ENCODE measurements around the gene KRTAP5-5.
"Not testable (repeated sequence)": the region's sequence is repeated elsewhere in the genome, so short reads cannot be mapped to it uniquely, and the experiment has no call there.

KRTAP5-5 gene

DNA sequence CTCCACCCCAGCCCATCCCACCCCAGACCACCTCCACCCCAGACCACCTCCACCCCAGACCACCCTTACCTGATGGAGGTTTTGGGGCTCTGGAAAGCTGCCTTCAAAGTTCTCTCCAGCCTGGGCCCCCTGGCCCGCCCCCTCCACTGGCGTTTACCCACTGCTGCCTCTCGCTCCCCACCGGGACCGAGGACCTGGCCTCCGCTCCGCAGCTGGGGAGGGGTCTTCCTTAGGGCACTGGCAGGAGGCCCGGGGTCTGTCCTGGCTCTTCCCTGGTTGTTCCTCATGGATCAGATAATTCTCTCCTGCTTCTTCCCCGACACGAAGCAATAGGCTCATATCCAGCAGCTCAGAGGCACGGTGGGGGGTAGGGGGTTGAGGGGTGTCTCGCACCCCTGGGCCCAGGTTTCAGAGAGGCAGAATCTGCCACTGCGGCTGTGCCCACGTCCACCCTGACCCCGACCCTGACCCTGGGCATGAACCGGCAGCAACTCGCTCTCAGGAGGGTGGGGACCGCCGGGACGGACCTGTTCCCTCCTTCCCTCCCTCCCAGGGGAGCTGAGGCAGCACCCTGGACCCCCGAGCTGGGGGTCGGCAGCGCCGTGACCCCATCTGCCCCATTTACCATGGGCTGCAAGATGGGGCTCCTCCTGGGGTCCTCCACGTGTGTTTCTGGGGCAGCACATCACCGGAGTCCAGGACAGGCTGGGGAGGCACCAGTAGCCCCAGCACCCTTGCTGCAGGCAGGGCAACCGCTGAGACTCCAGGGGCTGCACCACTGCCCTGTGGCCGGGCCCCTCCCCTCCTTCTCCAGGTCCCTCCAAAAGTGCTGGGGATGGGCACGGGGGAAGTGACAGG, 12.9 kb downstream of the KRTAP5-5 start:
- DNase-seq (ENCODE audit: low spot score), result no peak

DNA sequence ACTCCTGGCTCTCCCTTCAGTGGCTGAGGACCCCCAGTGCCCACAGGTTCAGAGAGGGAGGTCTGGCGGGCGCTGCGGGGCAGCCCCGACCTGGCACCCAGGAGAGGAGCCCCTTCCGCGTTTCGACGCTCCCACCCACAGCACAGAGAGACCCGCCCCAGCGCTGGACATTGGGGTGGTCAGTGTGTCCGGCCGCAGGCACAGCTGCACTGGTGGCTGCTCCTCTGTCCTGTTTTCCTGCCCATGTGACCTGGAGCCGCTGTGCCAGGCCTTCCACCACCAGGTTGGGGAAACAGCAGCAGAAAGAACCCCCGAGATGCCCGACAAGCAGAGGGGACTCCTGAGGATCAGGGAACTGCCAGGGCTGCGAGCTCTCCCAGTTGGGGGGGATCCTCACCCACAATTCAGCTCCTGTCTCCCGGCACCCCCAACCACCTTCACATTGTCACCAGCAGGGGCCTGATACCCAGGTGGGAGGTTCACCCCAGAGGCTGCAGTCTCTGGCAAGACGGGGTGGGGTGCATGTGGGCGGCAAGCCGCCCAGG, 13.6 kb downstream of the KRTAP5-5 start:
- no peak for DNase-seq (ENCODE audit: low spot score)

DNA sequence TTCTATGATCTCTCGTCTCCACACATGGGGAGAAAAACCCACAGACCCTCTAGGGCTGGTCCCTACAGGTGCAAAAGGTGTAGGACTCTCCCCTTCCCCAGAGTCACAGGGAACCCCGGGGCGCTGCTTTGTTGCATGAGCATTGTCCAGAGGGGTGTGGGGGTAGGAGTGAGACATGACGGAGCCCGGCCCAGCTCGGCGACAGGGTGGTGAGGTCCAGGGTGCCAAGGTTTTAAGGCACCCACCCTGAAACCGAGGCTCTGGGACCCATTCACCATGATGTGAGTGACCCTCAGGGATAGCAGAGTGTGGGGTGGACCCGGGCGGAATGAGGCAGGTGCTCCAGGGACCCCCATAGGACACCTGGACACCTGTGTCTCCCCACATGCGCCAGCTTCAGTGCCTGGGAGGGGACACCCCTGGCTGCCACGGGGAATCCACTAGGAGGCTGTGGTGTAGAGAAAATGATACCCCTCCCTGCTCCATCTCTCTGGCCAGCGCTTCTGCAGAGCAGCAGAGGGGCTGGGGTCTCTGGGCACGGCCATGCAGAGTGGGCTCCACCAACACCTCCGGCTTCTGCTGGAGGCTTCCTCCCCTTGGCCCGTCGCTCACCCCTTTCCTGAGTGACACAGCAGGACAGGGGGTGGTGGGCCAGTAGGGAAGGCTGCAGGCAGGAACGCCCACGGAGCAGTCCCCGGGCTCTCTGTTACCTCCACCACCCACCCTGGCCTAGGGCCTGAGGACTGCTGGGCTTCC, 15.2 kb downstream of the KRTAP5-5 start:
- DNase-seq (ENCODE audit: low spot score), result no peak

DNA sequence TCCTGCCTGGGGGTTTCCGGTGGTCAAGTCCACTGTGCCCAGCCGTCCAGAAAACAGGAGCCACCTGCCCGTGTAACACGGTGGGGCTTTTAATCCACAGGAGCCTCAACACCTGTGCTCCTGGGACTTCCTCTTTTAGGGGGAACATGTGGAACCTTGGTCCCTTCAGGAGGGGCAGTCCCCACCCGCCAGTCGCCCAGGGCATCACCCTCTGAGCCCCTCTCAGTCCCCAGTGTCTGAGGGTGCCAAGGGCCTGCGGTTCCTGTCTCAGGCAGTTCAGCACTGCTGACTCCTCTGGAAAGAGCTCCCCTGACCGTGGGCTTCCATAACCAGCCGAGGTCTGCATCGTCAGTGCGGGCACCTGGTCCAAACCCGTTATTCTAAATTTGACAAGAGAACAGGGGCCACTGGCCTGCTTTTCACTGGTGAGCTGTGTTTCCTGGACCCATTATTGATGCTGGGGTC, 15.8 kb downstream of the KRTAP5-5 start:
- DNase-seq (ENCODE audit: low spot score), result no peak

DNA sequence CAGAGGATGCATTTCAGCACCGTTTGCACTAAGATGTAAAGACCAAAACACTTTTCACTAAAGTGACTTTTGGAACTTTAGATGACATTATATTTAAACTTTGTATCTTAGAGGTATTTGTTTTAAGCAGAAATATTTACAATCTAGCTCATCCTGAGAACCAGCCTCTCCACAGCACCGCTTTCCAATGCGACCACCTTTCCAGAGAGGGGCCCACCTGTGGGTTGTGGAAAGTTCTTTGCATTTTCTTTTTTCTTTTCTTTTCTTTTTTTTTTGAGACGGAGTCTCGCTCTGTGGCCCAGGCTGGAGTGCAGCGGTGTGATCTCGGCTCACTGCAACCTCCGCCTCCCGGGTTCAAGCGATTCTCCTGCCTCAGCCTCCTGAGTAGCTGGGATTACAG, 17.0 kb downstream of the KRTAP5-5 start:
- not testable (repeated sequence) for DNase-seq (ENCODE audit: low spot score)

DNA sequence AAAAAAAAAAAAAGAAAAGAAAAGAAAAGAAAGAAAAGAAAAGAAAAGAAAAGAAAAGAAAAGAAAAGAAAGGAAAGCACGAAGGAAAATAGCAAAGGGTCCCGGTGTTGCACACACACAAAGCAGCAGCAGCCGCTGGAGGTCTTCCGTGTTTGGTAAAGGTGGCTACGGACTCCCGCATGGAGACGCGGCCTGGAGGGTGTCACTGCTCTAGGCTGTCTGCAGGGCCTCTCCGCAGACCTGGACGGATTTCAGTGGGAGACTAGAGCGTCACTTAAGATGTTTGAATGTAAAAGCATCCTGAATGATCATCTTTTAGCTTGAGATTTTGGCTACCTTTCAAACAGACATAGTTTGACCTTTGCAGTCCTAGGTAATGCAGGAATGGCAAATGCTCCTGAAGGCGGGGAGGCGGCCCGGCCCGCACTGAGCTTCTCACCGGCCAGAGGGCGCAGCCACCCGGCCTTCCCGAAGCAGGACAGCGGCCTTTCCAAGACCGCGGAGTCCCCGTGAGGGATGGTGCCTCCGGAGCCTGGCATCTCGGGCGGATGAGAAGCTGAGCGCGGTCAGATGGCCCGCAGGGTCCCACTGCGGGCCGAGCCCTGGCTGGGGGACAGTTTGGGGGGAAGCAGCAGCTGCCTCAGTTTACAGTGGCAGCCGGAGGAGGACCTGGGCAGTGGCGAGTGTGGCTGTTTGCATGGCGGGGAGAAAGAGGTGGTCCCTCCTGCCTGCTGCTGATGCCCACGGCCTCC, 18.5 kb downstream of the KRTAP5-5 start:
- no peak for DNase-seq (ENCODE audit: low spot score)

DNA sequence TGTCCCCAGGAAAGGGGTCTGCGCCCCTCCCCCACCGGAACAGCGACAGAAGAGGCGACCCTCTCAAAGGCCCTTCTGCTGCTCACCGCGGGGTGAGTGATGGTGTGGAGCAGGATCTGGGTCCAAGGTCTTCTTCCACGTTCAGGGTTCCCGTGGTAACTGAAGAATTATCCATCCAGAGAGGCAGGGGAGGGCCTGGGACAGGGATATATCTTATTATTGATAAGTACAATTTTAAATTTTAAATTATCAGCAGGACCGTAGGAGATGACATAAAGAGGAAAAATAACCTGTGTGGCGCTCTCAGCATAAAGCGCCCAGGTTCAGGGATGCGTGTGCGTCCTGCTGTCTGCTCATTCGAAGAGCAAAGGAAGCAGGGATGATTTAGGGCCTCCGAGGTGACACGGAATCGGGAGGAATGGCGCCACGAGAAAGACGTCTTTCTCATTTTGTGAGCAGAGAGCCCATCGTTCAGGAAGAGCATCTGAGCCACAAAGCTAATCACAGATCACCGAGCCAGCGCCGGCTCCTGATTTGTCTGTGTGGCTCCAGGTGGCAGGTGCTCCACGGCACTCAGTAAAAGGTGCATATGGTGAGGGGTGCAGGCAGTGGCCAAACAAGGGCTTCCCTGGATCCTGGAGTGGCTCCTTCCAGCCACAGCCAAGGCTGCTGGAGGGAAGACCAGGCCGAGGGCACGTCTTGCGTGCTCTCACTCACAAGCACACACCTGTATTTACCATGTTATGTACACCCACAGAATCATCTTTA, 19.3 kb downstream of the KRTAP5-5 start:
- no peak for DNase-seq (ENCODE audit: low spot score)

DNA sequence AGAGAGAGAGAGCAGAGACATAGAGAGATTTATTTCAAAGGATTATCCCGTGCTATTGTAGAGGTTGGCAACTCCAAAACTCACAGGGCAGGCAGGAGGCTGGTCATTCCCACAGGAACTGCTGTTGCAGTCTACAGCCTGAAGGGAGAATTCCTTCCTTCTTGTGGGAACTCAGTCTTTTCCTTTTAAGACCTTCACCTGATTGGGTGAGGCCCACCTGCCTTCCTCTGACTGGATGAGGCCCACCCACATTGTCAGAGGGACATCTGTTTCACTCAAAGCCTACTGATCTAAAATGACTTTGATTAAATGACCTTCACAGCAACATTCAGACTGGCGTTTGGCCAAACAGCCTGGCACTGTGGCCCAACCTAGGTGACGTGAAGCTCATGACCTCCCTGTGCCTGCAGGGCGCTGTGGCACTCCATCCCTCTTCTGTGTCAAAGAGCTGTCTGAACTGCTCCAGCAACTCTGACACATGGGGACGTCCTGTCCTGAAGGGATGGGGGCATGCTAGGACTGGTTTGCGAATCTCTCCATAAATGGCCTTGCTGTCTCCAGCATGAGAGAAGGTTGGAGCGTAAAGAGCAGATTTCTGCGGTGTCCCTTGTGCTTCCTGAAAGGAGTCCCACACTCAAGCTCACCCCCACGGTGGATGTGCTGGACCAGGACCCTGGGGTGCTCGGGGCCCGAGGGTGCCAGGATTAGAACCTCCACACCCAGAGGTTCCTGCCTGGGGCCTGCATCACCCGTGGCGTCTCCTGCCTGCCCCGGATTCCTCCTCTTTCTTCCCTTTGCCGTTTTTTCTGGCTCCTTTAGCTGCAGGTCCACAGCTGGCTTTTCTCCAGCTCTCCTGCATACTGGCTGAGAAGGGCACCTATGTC, 20.7 kb downstream of the KRTAP5-5 start:
- no peak for DNase-seq (ENCODE audit: low spot score)

DNA sequence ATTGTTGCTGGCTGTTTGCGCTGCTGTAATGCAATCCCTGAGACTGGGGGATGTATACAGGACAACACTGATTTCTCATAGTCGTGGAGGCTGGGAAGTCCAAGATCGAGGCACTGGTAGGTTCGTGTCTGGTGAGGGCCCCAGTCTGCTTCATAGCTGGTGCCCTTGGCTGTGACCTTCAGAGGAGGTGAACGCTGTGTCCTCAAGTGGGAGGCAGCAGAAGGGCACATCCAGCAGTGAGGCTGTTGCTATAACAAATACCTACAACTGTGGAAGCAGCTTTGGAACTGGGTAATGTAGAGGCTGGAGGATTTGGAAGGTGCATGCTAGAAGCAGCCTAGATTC, 21.3 kb downstream of the KRTAP5-5 start:
- DNase-seq (ENCODE audit: low spot score), result no peak

DNA sequence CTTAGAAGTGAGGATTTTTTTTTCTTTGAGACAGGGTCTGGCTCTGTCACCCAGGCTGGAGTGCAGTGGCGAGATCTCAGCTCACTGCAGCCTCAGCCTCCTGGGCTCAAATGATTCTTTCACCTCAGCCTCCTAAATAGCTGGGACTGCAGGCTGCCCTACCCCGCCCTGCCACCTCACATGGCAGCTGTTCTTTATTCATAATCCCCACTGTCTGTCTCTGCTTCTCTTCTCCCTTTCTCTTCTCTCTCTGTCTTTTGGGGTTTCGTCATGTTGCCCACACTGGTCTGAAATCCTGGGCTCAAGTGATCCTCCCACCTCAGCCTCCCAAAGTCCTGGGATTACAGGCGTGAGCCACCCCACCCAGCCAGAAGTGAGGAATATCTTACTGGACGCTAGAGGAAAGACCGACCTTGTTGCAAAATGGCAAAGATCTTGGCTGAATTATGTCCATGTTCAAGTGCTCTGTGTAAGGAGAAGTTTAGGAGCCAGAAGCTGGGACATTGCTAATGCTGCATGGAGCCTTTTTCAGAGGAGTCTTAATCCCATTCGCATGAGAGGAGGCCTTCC, 21.9 kb downstream of the KRTAP5-5 start:
- no peak for DNase-seq (ENCODE audit: low spot score)

DNA sequence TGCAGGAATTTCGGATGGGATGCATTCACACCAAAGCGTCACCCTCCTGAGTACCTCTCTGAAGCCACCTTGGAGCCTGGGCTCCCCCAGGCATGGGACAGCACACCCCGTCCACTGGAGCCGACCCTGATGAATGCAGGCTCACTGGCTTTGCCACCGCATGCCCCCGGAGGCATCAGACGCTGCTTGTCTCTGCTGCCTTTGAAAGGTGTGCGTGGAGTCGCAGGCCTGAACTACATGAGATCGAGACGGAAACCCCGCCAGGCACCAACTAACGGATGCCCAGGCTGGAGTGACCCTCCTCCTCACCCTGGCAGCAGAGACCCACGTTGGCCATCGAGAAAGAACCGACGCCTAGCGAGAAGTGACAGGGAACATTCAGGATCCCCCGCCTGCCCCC, 22.5 kb downstream of the KRTAP5-5 start:
- no peak for DNase-seq (ENCODE audit: low spot score)

DNA sequence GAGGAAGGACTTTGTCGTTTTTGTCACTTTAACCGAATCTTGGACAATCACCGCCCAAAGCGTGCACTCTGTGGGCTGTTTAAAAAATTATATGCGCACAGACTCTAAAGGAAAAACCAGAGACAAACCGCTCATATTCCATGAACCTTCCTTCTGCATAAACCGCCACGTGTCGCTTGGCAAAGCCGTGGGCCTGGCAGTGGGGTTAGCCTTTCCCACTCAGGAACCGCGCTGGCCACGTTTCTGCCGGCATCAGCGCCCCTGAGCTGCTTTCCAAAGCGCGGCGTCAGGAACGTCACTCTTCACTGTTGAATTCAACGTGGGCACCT, 22.8 kb downstream of the KRTAP5-5 start:
- no peak for DNase-seq (ENCODE audit: low spot score)

DNA sequence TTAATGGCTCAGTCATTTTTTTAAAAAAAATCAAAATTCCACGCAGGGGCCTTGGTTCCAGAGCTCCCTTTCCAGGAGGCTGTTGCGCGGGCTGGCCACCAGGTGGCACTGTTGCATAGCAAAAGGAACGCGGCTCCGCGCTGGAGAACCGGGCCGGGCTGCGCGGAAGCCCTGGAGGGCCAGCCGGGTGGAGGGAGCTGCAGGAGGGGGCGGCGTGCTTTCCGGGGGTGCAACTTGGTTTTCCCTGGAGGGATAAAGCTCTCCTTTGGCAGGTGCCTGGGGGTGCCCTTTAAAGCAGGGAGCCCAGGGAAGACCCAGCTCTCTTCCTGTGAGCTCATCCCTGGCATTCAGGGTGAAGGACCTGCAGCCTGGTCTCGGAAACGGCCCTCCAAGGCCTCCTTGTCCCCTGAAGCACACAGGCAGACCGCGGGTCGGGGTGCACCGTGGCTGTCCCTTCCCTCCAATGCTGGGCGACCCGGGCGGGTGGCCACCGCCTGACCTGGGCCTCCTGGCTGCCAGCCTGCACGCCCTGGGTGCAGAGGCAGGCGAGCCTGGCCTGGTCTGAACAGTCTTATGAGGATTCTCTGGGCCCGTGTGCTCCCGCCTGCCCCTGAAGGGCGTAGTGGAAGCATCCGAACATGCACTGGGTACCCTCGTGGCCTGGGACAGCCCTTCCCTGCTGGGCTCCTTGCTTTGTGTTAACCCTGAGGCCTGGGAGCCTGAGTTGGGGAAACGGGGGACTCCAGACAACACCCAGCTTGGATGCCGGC, 23.4 kb downstream of the KRTAP5-5 start:
- DNase-seq (ENCODE audit: low spot score), result peak; percentile 69

DNA sequence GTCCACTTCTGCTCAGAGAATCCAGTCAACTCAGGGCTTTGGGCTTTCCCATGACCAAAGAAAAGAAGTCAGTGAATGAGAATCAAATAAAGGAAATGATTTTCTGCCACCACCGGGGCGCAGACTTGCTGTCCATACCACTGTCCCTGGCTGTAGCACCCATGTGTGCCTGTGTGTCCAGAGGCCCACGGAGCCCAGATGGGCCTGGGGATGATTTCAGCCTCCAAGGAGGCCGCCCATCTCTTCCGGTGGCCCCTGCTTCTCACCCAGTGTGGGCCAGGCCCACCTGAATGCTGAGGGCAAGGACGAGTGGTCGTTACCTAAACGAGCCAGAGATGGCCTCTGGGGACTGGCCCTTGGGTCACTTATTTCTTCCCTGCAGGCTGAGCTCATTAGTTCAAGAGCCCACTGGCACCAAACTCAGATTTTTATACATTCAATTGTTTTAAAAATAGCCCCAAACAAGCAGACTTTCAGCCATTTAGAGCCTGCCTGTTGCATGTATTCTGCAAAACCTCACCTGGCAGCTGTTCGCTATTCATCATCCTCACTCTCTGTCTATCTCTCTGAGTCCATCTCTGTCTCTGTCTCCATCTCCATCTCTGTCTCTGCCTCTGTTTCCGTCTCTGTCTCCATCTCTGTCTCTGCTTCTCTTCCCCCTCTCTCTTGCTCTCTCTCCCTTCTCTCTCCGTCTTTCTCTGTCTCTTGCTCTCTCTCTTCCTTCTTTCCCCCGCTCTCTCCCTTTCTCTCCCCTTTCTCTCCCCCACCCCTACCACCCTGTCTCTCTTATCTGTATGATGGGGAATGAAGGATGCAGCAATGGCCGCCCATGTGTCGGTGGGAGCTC, 24.2 kb downstream of the KRTAP5-5 start:
- DNase-seq (ENCODE audit: low spot score), result no peak

DNA sequence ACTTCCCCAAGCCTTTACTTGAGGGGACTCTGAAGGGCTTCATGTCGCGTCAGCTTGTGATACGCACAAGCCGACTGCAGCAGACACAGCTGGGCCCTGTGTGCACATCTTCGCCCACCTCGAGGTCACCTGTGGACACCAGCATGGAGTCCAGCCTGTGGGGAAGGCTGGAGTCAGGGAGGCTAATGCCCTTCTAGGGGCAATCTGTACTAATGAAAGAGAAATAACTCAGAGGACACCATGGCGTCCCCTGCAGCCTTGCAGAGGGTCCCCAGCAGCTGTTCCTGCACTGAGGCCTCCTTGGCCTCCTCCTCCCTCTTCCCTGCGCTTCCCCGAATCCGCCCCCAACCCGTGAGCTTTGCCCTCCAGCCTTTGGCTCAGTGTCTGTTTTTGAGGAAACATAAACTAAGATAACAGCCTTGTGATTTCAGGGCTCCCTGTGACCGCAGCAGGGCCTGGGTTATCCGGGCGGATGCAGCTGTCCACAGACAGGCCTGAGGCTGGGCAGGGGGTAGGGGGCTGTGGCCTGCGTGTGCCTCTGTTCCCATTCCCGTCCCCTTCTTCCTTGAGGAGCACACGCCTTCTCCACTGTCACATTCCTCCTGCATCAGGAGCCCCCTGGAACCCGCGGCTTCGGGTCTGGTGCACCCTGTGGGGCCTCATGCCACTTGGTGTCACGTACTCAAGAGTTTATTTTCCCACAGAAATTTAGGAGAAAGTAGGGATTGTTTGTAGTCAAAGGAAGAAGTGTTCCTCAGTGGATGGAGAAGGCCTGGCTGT, 25.0 kb downstream of the KRTAP5-5 start:
- DNase-seq (ENCODE audit: low spot score), result no peak

DNA sequence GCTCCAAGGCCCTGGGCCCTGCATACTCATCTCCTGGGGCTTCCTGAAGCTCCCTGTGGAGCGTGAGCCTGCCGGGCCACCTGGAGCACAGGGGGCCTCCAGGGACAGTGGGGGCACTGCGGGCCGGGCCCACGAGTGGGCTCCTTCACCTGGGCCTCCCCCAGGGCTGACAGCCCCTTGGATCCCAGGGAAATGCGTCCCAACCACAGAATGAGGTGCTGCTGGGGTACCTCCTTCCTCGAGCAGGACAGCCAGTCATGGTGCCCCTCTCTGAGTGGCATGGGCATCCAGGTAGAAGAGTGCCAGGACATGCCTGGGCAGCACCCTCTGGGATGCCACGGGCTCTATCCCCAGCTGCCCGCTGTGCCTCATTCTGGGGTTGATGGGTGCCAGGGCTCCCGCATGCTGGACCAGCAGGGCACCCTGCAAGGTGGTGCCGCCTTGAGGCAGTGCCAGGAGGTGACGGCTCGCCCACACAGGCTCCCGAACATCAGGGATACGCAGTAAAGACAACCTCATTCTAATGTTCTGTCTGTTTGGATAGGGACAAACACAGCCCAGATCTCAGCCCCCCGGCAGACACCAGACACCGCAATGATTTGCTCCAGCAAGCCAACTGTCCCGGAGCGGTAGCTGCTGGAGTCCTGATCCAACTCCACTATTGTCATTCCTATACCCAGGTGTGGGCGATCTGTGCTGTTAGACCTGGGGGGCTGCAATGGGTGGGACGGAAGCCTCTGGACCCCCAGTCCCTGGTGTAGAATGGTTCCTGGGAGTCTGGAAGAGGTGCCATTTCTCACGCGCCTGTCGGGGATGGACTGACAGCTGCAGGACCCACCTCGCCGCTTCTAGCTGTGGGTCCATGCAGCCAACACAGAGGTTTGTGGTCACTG, 25.8 kb downstream of the KRTAP5-5 start:
- no peak for DNase-seq (ENCODE audit: low spot score)

DNA sequence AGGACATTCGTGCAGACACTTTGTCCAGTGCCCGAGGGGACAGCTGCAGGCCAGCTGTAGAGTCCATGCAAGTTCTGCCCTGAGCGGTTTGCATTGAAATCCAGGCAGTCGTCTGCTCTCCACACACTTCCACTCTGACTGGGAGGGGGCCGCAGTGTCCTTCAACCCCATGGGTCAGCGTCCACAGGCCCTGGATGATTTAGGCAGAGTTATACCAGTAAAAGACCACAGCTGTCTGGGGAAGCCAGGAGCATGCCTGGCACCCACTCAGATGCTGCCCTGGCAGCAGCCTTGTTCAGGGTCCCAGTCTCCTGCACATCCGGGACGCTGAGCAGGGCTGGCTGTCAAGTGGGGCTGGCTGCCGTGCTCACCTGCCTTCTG, 26.5 kb downstream of the KRTAP5-5 start:
- no peak for DNase-seq (ENCODE audit: low spot score)

All from CD4-positive, alpha-beta T cell treated with Interleukin-6 at 100 ng/mL for 8 hours (primary cell).